Fibroblast of skin of right biceps (primary cell): ENCODE measurements around the gene PRKAG1.

Source experiments
- DNase-seq: peaks from one replicate; pipeline ENCODE4 v3.0.0-alpha.2; 2013

PRKAG1 gene

DNA sequence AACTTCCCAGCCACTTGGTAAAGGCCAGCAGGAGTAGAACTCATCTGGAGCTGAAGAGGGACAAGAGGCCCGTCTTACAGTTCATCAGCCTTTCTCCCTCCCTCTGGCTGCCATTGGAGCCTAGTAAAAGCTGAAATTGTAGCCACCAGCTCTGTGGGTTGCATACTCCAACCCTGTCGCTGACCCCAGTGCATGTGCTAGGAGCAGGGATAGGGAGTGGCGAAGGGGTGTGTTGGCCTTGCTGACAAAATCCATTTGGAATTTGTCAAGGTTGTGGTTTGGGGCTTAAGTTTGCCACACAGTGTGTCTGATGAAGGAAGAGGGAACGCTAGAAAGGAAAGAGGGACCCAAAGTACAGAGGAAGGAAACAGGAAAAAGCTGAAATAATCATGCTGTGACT, 57.2 kb downstream of the PRKAG1 start:
- DNase-seq, result no peak

DNA sequence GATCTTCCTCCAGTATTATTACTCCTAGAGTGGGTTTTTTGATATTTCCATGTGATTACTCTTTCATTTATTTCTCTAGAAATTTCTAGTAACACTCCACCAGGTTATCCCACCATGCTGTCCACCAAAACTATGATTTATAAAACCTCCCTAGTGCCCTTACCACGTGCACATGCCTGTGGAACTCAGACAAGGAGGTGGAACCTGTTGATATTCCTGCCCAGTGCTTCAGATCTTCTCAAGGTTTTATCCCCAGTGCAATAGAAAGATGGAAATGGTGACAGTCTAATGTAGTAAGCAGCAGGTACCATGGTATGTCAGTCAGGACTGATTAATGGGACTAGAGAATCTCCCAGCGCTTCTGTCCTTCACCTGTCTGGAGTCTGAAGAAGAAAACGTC, 57.7 kb downstream of the PRKAG1 start:
- no peak for DNase-seq

DNA sequence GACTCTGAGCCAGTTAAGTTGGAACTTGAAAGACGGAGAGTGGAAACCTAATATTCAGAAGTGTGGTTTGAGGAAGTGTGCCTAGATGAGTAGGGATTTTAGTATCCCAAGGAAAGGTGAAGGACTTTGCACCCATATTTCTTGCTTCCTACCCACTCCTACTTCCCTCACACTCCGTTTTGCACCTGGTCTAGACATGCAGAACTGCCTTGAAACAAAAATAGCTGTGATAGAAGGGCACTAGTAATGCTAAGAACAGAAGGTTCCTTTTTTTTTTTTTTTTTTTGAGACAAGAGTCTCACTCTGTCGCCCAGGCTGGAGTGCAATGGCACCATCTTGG, 60.6 kb downstream of the PRKAG1 start:
- no peak for DNase-seq

- DNase-seq, result peak; percentile 94
These were observed 61.2 kb downstream of the PRKAG1 start, which contains the start of gene ARF3 for GRCh38 chr12:48957141-48958048. Gene ARF3, minus strand, starts transcription at chr12:48957487. Its CDS starts 16,392 bp downstream, at chr12:48941095.

DNA sequence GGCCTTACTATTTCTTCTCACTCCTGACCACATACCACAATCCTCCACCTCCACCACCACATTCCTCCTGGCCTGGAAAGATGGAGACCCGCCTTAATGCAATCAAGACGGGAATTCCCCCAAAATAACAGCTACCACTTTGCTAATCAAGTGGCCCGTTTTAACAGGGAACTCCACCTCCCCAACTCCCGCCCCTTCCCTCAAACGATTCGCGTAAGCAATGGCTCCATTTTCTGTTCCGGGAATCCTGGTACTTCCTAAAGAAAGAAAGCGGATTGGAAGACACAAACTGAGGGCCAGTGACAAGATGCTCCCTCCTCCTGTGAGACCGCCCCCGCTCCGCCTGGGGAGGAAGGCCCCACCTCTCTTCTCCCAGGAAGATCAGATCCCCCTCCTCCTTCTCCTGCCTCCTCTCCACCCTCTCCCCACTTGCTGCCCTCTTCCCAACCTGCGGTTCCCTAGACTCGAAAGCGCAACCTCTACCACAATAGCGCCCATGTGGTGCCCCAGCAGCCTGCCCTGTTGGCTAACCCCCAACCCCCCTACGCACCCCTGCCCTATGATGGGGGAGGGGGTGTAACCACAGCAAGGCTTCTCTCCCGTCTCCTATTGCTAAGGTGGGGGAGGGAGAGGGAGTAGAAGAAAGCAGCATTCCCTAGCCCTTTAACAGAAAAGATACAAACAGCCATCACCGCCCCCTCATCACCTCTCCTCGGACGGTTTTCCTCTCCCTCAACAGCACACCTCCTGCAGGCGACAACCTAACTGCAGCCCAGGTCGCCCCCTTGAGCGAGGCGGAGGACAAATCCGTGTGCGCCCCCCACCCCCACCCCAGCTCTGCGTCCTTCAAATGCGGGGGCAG, 62.1 kb downstream of the PRKAG1 start:
- peak; percentile 96 for DNase-seq

- DNase-seq, result no peak
These were observed 63.6 kb downstream of the PRKAG1 start for GRCh38 chr12:48954841-48955501.

DNA sequence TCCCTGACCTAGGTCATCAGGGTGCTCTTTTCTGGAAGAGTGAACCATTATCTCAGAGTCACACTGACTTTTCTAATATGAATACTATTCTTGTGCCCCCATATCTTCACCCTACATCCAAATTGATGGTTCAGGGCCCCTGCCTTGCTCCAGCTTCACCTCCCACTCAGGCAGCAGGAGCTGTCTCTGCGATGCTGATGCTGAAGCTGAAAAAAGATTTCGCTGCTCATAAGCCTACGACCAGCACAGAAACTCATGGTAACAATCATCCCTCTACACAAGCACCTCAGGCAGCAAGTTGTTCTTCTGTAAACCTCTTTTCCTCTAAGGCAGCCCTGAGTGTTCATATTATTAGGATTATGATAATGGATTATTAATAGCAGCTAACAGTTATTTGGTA, 64.5 kb downstream of the PRKAG1 start:
- DNase-seq, result no peak

DNA sequence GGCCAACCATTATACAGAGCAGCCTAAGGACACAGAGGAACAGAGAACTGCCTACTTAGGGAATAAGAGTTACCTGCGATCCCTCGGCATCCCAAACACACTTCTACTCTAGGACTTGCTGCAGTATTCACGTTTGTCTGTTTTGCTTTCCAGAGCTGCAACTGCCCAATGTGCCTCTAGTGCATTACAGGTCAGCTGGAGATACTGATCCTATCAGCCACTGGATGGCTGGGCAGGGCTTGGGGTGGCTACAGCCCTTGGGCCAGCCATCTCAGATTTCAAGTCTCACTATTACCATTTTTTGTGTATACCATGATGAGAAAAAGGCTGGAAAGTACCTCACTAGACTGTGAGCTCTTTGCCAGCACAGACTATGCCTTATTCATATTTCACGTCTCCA, 65.9 kb downstream of the PRKAG1 start:
- no peak for DNase-seq
